Sigmoid colon (tissue), 4 donors: ENCODE data around the gene FAM163B.

Source experiments
- EP300 ChIP-seq, 4 donors: sonication (generic); formaldehyde crosslinking; IDR thresholded peaks; one replicate each; pipeline ENCODE4 v1.6.1; 2017; ENCODE audit warnings: antibody characterized with exemption in 4 of 4
- POLR2A ChIP-seq, 2 donors: fragments of 450-650 bp; IDR thresholded peaks; one replicate each; pipeline ENCODE4 v1.6.1; 2016; ENCODE audit warnings: antibody characterized with exemption in 2 of 2, mild to moderate bottlenecking in 2 of 2, moderate library complexity in 2 of 2
- POLR2AphosphoS5 ChIP-seq, 4 donors: sonication (generic); formaldehyde crosslinking; IDR thresholded peaks; one replicate each; pipeline ENCODE4 v1.6.1; 2017; ENCODE audit warnings: antibody characterized with exemption in 4 of 4
- TF ChIP-seq, protein P1 (sequence below), 4 experiments: fragments of 450-650 bp in 3 of 4; fragments of 200-600 bp in 1 of 4; IDR thresholded peaks; one replicate each; pipeline ENCODE4 v1.5.1; 2016 to 2019; ENCODE audit warnings: antibody characterized with exemption in 4 of 4, mild to moderate bottlenecking in 3 of 4, moderate library complexity in 2 of 4

DNA sequence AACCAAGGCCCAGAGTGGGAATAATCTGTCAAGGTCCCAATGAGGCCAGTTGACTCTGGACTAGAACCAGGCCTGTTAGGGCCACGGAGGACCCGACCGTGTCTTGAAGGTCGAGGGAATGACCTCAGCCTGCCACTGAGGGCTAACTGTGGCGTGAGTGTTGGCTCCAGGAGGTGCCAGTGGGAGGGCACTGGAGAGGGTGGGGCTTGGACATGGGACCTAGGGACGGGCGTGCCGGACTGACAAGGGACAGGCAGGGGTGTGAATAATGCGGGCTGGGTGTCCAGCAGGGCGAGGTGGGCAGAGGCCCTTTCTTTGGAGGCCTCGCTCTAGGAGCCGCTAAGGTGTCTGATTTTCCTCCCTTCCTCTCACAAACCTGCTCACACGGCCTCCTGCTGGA lies 67.2 kb downstream of the FAM163B start:
- TF ChIP-seq POLR2AphosphoS5 (IDR thresholded peaks at IDR 0.05): no peak
- TF ChIP-seq POLR2A (IDR thresholded peaks at IDR 0.05): no peak
- TF ChIP-seq, protein P1, sequence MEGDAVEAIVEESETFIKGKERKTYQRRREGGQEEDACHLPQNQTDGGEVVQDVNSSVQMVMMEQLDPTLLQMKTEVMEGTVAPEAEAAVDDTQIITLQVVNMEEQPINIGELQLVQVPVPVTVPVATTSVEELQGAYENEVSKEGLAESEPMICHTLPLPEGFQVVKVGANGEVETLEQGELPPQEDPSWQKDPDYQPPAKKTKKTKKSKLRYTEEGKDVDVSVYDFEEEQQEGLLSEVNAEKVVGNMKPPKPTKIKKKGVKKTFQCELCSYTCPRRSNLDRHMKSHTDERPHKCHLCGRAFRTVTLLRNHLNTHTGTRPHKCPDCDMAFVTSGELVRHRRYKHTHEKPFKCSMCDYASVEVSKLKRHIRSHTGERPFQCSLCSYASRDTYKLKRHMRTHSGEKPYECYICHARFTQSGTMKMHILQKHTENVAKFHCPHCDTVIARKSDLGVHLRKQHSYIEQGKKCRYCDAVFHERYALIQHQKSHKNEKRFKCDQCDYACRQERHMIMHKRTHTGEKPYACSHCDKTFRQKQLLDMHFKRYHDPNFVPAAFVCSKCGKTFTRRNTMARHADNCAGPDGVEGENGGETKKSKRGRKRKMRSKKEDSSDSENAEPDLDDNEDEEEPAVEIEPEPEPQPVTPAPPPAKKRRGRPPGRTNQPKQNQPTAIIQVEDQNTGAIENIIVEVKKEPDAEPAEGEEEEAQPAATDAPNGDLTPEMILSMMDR (IDR thresholded peaks at IDR 0.05): no peak
- no peak for TF ChIP-seq EP300 (IDR thresholded peaks at IDR 0.05)
